Osteoblast (primary cell): ENCODE data around the gene PAK1. TPM values are rescaled to one million over a fixed set of nuclear protein-coding genes. Genes with fewer than 3 reads are reported as not detected.

ENCODE experiments used
- DNase-seq: peaks from one replicate; pipeline ENCODE4 v3.0.0; 2011; ENCODE audit warnings: low spot score, mixed read lengths; ENCODE audit not compliant: insufficient read length; ENCODE audit errors: missing footprints
- H2AFZ ChIP-seq: 2 replicates; pipeline ENCODE4 v1.6.0; 2011; ENCODE audit warnings: mild to moderate bottlenecking, low read length
- H3K27ac ChIP-seq: 2 replicates; pipeline ENCODE4 v1.5.1; 2011; ENCODE audit warnings: mild to moderate bottlenecking, low read depth, low read length, moderate library complexity
- H3K27me3 ChIP-seq: 2 replicates; pipeline ENCODE4 v1.6.0; 2012; ENCODE audit warnings: mild to moderate bottlenecking, control low read depth, inconsistent platforms, low read length, moderate library complexity; ENCODE audit not compliant: insufficient read depth
- H3K36me3 ChIP-seq: 2 replicates; pipeline ENCODE4 v1.5.1; 2011; ENCODE audit warnings: mild to moderate bottlenecking, low read length, control low read depth, moderate library complexity; ENCODE audit not compliant: insufficient read depth
- H3K4me1 ChIP-seq: 2 replicates; pipeline ENCODE4 v1.5.1; 2011; ENCODE audit warnings: mild to moderate bottlenecking, low read length, control low read depth, moderate library complexity; ENCODE audit not compliant: insufficient read depth
- H3K4me2 ChIP-seq: 2 replicates; pipeline ENCODE4 v1.6.0; 2011; ENCODE audit warnings: mild to moderate bottlenecking, low read length; ENCODE audit not compliant: insufficient read depth
- H3K4me3 ChIP-seq: fragments of 200-600 bp; sonication (generic); 3 replicates; pipeline ENCODE4 v1.5.1; 2012; ENCODE audit warnings: mild to moderate bottlenecking, low read length, inconsistent platforms; ENCODE audit not compliant: insufficient read depth
- H3K79me2 ChIP-seq: 2 replicates; pipeline ENCODE4 v1.6.0; 2012; ENCODE audit warnings: mild to moderate bottlenecking, low read length, control low read depth, inconsistent platforms; ENCODE audit not compliant: insufficient read depth
- H3K9me3 ChIP-seq: 2 replicates; pipeline ENCODE4 v1.5.1; 2011; ENCODE audit warnings: low read depth, low read length, control low read depth
- H4K20me1 ChIP-seq: 2 replicates; pipeline ENCODE4 v1.6.0; 2012; ENCODE audit warnings: mild to moderate bottlenecking, low read length, control low read depth; ENCODE audit not compliant: insufficient read depth
- total RNA-seq: library from RNA; depleted of rRNA; stranded (reverse); fragments of >200 nt; gene quantifications from 2 replicates; pipeline ENCODE4 v1.2.3, GENCODE V29; 2012
- TF ChIP-seq, protein P1 (sequence below): IDR thresholded peaks from 2 replicates; pipeline ENCODE4 v1.5.1; 2011; ENCODE audit warnings: mild to moderate bottlenecking, low read depth, low read length, moderate library complexity; ENCODE audit errors: extremely low read depth

PAK1 gene
- total RNA-seq, 1 donor, result 34.4 TPM

- H4K20me1 ChIP-seq, result no peaks in the 10 kb centered on the region
- no peaks in the 10 kb centered on the region for H3K9me3 ChIP-seq
- H3K4me3 ChIP-seq, result no peak overlapping the region
- H3K27ac ChIP-seq, result no peak overlapping the region
- no peaks in the 10 kb centered on the region for H3K79me2 ChIP-seq
- H3K36me3 ChIP-seq, result no peaks in the 10 kb centered on the region
- DNase-seq, result no peak
- peaks cover 49% of the 10 kb centered on the region for H3K27me3 ChIP-seq
- H2AFZ ChIP-seq, result no peak overlapping the region
- no peak overlapping the region for H3K4me2 ChIP-seq
- H3K4me1 ChIP-seq, result peaks cover 4% of the 10 kb centered on the region
- TF ChIP-seq, protein P1, sequence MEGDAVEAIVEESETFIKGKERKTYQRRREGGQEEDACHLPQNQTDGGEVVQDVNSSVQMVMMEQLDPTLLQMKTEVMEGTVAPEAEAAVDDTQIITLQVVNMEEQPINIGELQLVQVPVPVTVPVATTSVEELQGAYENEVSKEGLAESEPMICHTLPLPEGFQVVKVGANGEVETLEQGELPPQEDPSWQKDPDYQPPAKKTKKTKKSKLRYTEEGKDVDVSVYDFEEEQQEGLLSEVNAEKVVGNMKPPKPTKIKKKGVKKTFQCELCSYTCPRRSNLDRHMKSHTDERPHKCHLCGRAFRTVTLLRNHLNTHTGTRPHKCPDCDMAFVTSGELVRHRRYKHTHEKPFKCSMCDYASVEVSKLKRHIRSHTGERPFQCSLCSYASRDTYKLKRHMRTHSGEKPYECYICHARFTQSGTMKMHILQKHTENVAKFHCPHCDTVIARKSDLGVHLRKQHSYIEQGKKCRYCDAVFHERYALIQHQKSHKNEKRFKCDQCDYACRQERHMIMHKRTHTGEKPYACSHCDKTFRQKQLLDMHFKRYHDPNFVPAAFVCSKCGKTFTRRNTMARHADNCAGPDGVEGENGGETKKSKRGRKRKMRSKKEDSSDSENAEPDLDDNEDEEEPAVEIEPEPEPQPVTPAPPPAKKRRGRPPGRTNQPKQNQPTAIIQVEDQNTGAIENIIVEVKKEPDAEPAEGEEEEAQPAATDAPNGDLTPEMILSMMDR, result peak; percentile 25
Observed at GRCh38 chr11:77471558-77472193, 2.2 kb downstream of the PAK1 start.

DNA sequence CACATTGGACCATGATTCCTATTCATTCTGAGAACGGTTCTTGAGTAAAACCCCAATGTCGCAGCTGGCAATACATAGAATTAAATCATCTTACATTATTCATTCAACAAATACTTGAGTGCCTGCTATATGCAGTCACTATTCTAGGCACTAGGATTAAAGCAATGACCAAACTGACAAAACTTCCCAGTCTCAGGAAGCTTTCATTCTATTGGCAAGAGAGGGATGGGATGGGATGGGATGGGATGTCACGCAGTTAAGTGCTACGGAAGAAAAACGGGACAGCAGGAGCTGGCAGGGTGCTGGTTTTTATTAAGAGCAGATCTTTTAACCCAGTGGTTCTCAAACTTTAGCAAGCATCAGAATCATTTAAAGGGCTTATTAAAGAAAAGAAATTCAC lies 2.9 kb downstream of the PAK1 start:
- DNase-seq, result no peak
- Histone ChIP-seq H2AFZ (no peak overlapping the region), H3K9me3 (no peaks in the 10 kb centered on the region), H4K20me1 (no peaks in the 10 kb centered on the region), H3K27me3 (peaks cover 49% of the 10 kb centered on the region), H3K4me3 (no peak overlapping the region), H3K36me3 (no peaks in the 10 kb centered on the region), H3K4me2 (no peak overlapping the region), H3K4me1 (peaks cover 4% of the 10 kb centered on the region), H3K27ac (no peak overlapping the region), H3K79me2 (no peaks in the 10 kb centered on the region)
- TF ChIP-seq, protein P1, result no peak

DNA sequence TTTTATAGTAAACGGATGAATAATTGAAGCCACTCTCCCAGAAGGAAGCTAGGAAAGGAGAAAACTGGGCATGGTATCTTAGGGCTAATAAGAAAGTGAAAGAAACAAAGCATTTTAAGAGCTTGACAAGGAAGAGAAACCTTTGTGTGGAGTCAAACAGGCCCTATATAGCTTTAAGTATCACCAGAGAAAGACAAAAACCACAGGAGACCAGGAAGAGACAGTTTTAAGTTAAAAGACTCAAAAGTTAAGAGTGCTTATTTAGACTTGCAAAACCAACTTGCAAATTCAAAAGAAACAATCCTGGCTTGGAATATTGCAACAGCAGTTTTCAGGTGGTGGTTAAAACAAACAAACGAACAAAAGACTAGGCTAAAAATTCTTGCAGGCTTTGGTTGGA lies 3.4 kb downstream of the PAK1 start:
- Histone ChIP-seq H4K20me1 (no peaks in the 10 kb centered on the region), H2AFZ (no peak overlapping the region), H3K27ac (no peak overlapping the region), H3K79me2 (no peaks in the 10 kb centered on the region), H3K27me3 (peaks cover 49% of the 10 kb centered on the region), H3K4me1 (peaks cover 4% of the 10 kb centered on the region), H3K4me3 (no peak overlapping the region), H3K36me3 (no peaks in the 10 kb centered on the region), H3K4me2 (no peak overlapping the region), H3K9me3 (no peaks in the 10 kb centered on the region)
- DNase-seq, result no peak
- TF ChIP-seq, protein P1, result no peak

GRCh38 chr11:77468527-77468926 lies 5.4 kb downstream of the PAK1 start:
- H3K27me3 ChIP-seq, result peaks cover 45% of the 10 kb centered on the region

More at GRCh38 chr11:77468527-77468926, 5.4 kb downstream of the PAK1 start:
- no peak for DNase-seq
- Histone ChIP-seq H3K79me2 (no peaks in the 10 kb centered on the region), H3K4me2 (no peak overlapping the region), H4K20me1 (no peaks in the 10 kb centered on the region), H3K4me3 (no peak overlapping the region), H3K27ac (no peak overlapping the region), H3K4me1 (no peaks in the 10 kb centered on the region), H3K9me3 (no peaks in the 10 kb centered on the region), H3K36me3 (no peaks in the 10 kb centered on the region), H2AFZ (no peak overlapping the region)
- TF ChIP-seq, protein P1, result no peak
